Dendritic cell treated with granulocyte-macrophage colony-stimulating factor and Interleukin-4, amounts not matched to agents 40 ng/mL and 50 ng/mL, for 4 days (primary cell): ENCODE data around the gene EPN2.
"Not testable (repeated sequence)": the region's sequence is repeated elsewhere in the genome, so short reads cannot be mapped to it uniquely, and the experiment has no call there.

Source experiments
- H3K27ac Mint-ChIP-seq: one replicate; pipeline ENCODE4 v1.8.0; 2022; ENCODE audit warnings: mild to moderate bottlenecking, mixed read lengths
- H3K27me3 Mint-ChIP-seq: one replicate; pipeline ENCODE4 v1.8.0; 2022; ENCODE audit warnings: mild to moderate bottlenecking, mixed read lengths
- H3K36me3 Mint-ChIP-seq: one replicate; pipeline ENCODE4 v1.8.0; 2022; ENCODE audit warnings: low read depth, mixed read lengths
- H3K4me1 Mint-ChIP-seq: one replicate; pipeline ENCODE4 v1.8.0; 2022; ENCODE audit warnings: low read depth, mixed read lengths
- H3K4me3 Mint-ChIP-seq: one replicate; pipeline ENCODE4 v1.8.0; 2022; ENCODE audit warnings: mild to moderate bottlenecking, moderate library complexity, mixed read lengths
- H3K9me3 Mint-ChIP-seq: one replicate; pipeline ENCODE4 v1.8.0; 2022; ENCODE audit warnings: mixed read lengths
- intact Hi-C: fragments of 100-400 bp; cut with micrococcal nuclease; formaldehyde crosslinking; loops from one replicate; pipeline ENCODE4 v1.15.0; 2022

Gene EPN2

GRCh38 chr17:19268611-19269010 is 31.4 kb downstream of the EPN2 start:
- intact Hi-C loops, result no loop called here
- Mint-ChIP-seq H3K4me3 (no peak overlapping the region), H3K4me1 (peaks cover 52% of the 10 kb centered on the region), H3K27ac (no peak overlapping the region), H3K9me3 (no peaks in the 10 kb centered on the region), H3K27me3 (peaks cover 70% of the 10 kb centered on the region), H3K36me3 (peaks cover 6% of the 10 kb centered on the region)

GRCh38 chr17:19269106-19269505 is 31.9 kb downstream of the EPN2 start:
- Mint-ChIP-seq H3K27ac (no peak overlapping the region), H3K4me1 (peaks cover 56% of the 10 kb centered on the region), H3K4me3 (no peak overlapping the region), H3K27me3 (peaks cover 73% of the 10 kb centered on the region), H3K36me3 (peaks cover 6% of the 10 kb centered on the region), H3K9me3 (no peaks in the 10 kb centered on the region)
- intact Hi-C loops, result no loop called here

GRCh38 chr17:19269641-19270040 is 32.5 kb downstream of the EPN2 start:
- H3K27ac Mint-ChIP-seq, result no peak overlapping the region
- intact Hi-C loops, result no loop called here
- peaks cover 73% of the 10 kb centered on the region for H3K27me3 Mint-ChIP-seq
- no peak overlapping the region for H3K4me3 Mint-ChIP-seq
- no peaks in the 10 kb centered on the region for H3K9me3 Mint-ChIP-seq
- peaks cover 8% of the 10 kb centered on the region for H3K36me3 Mint-ChIP-seq
- H3K4me1 Mint-ChIP-seq, result peaks cover 53% of the 10 kb centered on the region

- Mint-ChIP-seq H3K4me3 (no peak overlapping the region), H3K9me3 (no peaks in the 10 kb centered on the region), H3K36me3 (peaks cover 12% of the 10 kb centered on the region), H3K27ac (no peak overlapping the region), H3K4me1 (peaks cover 50% of the 10 kb centered on the region), H3K27me3 (peaks cover 73% of the 10 kb centered on the region)
- intact Hi-C loops, result no loop called here
Measured at GRCh38 chr17:19270347-19270703, 33.2 kb downstream of the EPN2 start.

GRCh38 chr17:19270704-19271611 is 33.8 kb downstream of the EPN2 start:
- H3K27ac Mint-ChIP-seq, result peak overlapping the region; percentile 8
- no peaks in the 10 kb centered on the region for H3K9me3 Mint-ChIP-seq
- H3K27me3 Mint-ChIP-seq, result peaks cover 69% of the 10 kb centered on the region
- peaks cover 43% of the 10 kb centered on the region for H3K4me1 Mint-ChIP-seq
- peaks cover 7% of the 10 kb centered on the region for H3K36me3 Mint-ChIP-seq
- intact Hi-C loops, result no loop called here
- no peak overlapping the region for H3K4me3 Mint-ChIP-seq

GRCh38 chr17:19271780-19272357 is 34.7 kb downstream of the EPN2 start:
- no peak overlapping the region for H3K4me3 Mint-ChIP-seq
- no peak overlapping the region for H3K27ac Mint-ChIP-seq
- no peaks in the 10 kb centered on the region for H3K9me3 Mint-ChIP-seq
- H3K27me3 Mint-ChIP-seq, result peaks cover 67% of the 10 kb centered on the region
- intact Hi-C loops, result no loop called here
- H3K36me3 Mint-ChIP-seq, result peaks cover 7% of the 10 kb centered on the region
- H3K4me1 Mint-ChIP-seq, result peaks cover 41% of the 10 kb centered on the region

GRCh38 chr17:19273731-19274130 is 36.6 kb downstream of the EPN2 start:
- Mint-ChIP-seq H3K27me3 (peaks cover 65% of the 10 kb centered on the region), H3K27ac (no peak overlapping the region), H3K36me3 (peaks cover 7% of the 10 kb centered on the region), H3K4me1 (peaks cover 43% of the 10 kb centered on the region), H3K4me3 (no peak overlapping the region), H3K9me3 (no peaks in the 10 kb centered on the region)
- intact Hi-C loops, result no loop called here

- Mint-ChIP-seq H3K36me3 (peaks cover 7% of the 10 kb centered on the region), H3K27me3 (peaks cover 61% of the 10 kb centered on the region), H3K9me3 (no peaks in the 10 kb centered on the region), H3K27ac (no peak overlapping the region), H3K4me3 (no peak overlapping the region), H3K4me1 (peaks cover 41% of the 10 kb centered on the region)
- intact Hi-C loops, result no loop called here
Measured at GRCh38 chr17:19274893-19275292, 37.7 kb downstream of the EPN2 start.

- Mint-ChIP-seq H3K4me1 (peaks cover 34% of the 10 kb centered on the region), H3K36me3 (peaks cover 7% of the 10 kb centered on the region), H3K27ac (no peak overlapping the region), H3K9me3 (no peaks in the 10 kb centered on the region), H3K27me3 (peaks cover 59% of the 10 kb centered on the region), H3K4me3 (no peak overlapping the region)
- intact Hi-C loops, result no loop called here
Measured at GRCh38 chr17:19275457-19276127, 38.4 kb downstream of the EPN2 start.

GRCh38 chr17:19278284-19278683 is 41.1 kb downstream of the EPN2 start:
- Mint-ChIP-seq H3K27me3 (peaks cover 57% of the 10 kb centered on the region), H3K36me3 (peaks cover 20% of the 10 kb centered on the region), H3K4me1 (peaks cover 32% of the 10 kb centered on the region)
- H3K4me3 Mint-ChIP-seq, H3K9me3 Mint-ChIP-seq, H3K27ac Mint-ChIP-seq, intact Hi-C loops: not testable (repeated sequence)

- Mint-ChIP-seq H3K36me3 (peaks cover 24% of the 10 kb centered on the region), H3K9me3 (no peaks in the 10 kb centered on the region), H3K27me3 (peaks cover 58% of the 10 kb centered on the region), H3K4me3 (no peak overlapping the region), H3K4me1 (peaks cover 35% of the 10 kb centered on the region), H3K27ac (peak overlapping the region; percentile 79)
- intact Hi-C loops, result no loop called here
Measured at GRCh38 chr17:19278729-19279128, 41.6 kb downstream of the EPN2 start.

- intact Hi-C loops, result loop anchor here (5.0 kb wide), 1 partner anchor 41 kb away; no protein-coding TSS in a partner anchor
- peaks cover 52% of the 10 kb centered on the region for H3K27me3 Mint-ChIP-seq
- peaks cover 22% of the 10 kb centered on the region for H3K36me3 Mint-ChIP-seq
- H3K9me3 Mint-ChIP-seq, result no peaks in the 10 kb centered on the region
- no peak overlapping the region for H3K27ac Mint-ChIP-seq
- H3K4me1 Mint-ChIP-seq, result peaks cover 50% of the 10 kb centered on the region
- H3K4me3 Mint-ChIP-seq, result no peak overlapping the region
Measured at GRCh38 chr17:19281161-19281560, 44.0 kb downstream of the EPN2 start.

GRCh38 chr17:19284005-19284959 is 47.1 kb downstream of the EPN2 start:
- intact Hi-C loops, result loop anchor here (5.0 kb wide), 1 partner anchor 38 kb away; no protein-coding TSS in a partner anchor
- no peaks in the 10 kb centered on the region for H3K9me3 Mint-ChIP-seq
- H3K36me3 Mint-ChIP-seq, result peaks cover 35% of the 10 kb centered on the region
- H3K27me3 Mint-ChIP-seq, result peaks cover 73% of the 10 kb centered on the region
- H3K27ac Mint-ChIP-seq, result peak overlapping the region; percentile 84
- H3K4me1 Mint-ChIP-seq, result peaks cover 71% of the 10 kb centered on the region
- peak overlapping the region; percentile 9 for H3K4me3 Mint-ChIP-seq
